H1 (cell line): Measurements from ENCODE around the gene PSPN. TPM values are rescaled to one million over a fixed set of nuclear protein-coding genes. Genes with fewer than 3 reads are reported as not detected.

Source experiments
- CHD7 ChIP-seq: fragments of 300-600 bp; sonication (generic); IDR thresholded peaks from 2 replicates; pipeline ENCODE4 v1.7.1; 2012; ENCODE audit warnings: low read length, moderate library complexity, mild to moderate bottlenecking, inconsistent platforms; ENCODE audit not compliant: insufficient replicate concordance
- CTCF ChIP-seq, 3 experiments: IDR thresholded peaks; 1 replicate in 2 of 3; 2 replicates in 1 of 3; pipeline versions ENCODE4 v1.5.1 to v1.6.1; 2011; ENCODE audit warnings: low read length in 3 of 3, mild to moderate bottlenecking in 3 of 3, inconsistent platforms in 2 of 3, low read depth in 1 of 3, moderate library complexity in 1 of 3; ENCODE audit not compliant: insufficient read depth in 1 of 3; ENCODE audit errors: control extremely low read depth in 1 of 3
- EZH2 ChIP-seq: fragments of 200-600 bp; sonication (generic); IDR thresholded peaks from 2 replicates; pipeline ENCODE4 v1.7.1; 2012; ENCODE audit warnings: low read depth, mild to moderate bottlenecking, moderate library complexity, low read length, inconsistent platforms; ENCODE audit not compliant: severe bottlenecking
- MAFK ChIP-seq: IDR thresholded peaks from 2 replicates; pipeline ENCODE4 v1.6.1; 2012; ENCODE audit warnings: low read depth, mild to moderate bottlenecking, improper control_type of control experiment, low read length
- POLR2AphosphoS5 ChIP-seq: IDR thresholded peaks from 2 replicates; pipeline ENCODE4 v1.6.1; 2011; ENCODE audit warnings: low read depth, low read length
- RAD21 ChIP-seq, 2 experiments: IDR thresholded peaks in 1 of 2; conservative IDR thresholded peaks in 1 of 2; 2 replicates each; pipeline ENCODE4 v1.6.1; 2011; ENCODE audit warnings: low read depth in 2 of 2, low read length in 2 of 2, improper control_type of control experiment in 1 of 2, inconsistent platforms in 1 of 2, mild to moderate bottlenecking in 1 of 2, moderate library complexity in 1 of 2
- RNF2 ChIP-seq: fragments of 200-900, 300-1000 bp; sonication (generic); IDR thresholded peaks from 2 replicates; pipeline ENCODE4 v1.7.1; 2016; ENCODE audit warnings: borderline replicate concordance, low read depth, mild to moderate bottlenecking, antibody characterized with exemption, low read length; ENCODE audit not compliant: poor library complexity, severe bottlenecking; ENCODE audit errors: missing control alignments
- SUZ12 ChIP-seq: fragments of 200-600 bp; sonication (generic); IDR thresholded peaks from 2 replicates; pipeline ENCODE4 v1.6.1; 2012; ENCODE audit warnings: mild to moderate bottlenecking, inconsistent platforms, low read length, moderate library complexity, mixed read lengths
- polyA plus RNA-seq, 7 experiments: library from polyadenylated mRNA; depleted of rRNA in 3 of 7; stranded (reverse) in 5 of 7; unstranded in 2 of 7; fragments of >200 nt in 5 of 7; fragments of 200-250 nt in 2 of 7; gene quantifications; 1 replicate in 5 of 7; 2 replicates in 1 of 7; 4 replicates in 1 of 7; pipeline versions ENCODE4 v1.2.1 to v1.2.3, GENCODE V29; 2011 to 2013; ENCODE audit warnings: missing spikeins in 2 of 7, mixed read lengths in 2 of 7
- total RNA-seq: library from RNA; stranded (reverse); fragmentation: NEBNext Ultra II Directional; extraction: Animal tissue kit (Norgen Biotek cat#: 25700); gene quantifications from 2 replicates; pipeline ENCODE4 v1.2.1, GENCODE V29; 2021

PSPN gene
- total and polyA plus RNA-seq, 2 of the 8 experiments (the other 6 are each of a cell fraction or from before 2014, with no cell fraction given), result 1.0 to 2.1 TPM

- TF ChIP-seq CHD7 (no peak), MAFK (no peak), RAD21 (IDR thresholded peaks at IDR 0.05 in 1 of 2, conservative IDR thresholded peaks at IDR 0.05 in 1 of 2; ENCODE audit: low read depth in 2 of 2, low read length in 2 of 2) (no peak), EZH2 (no peak), CTCF (IDR thresholded peaks at IDR 0.05; ENCODE audit: control extremely low read depth in 1 of 3, insufficient read depth in 1 of 3, low read depth in 1 of 3, low read length in 3 of 3) (no peak), RNF2 (no peak), POLR2AphosphoS5 (no peak), SUZ12 (no peak)
These were observed 42.3 kb downstream of the PSPN start, which contains the start of gene ACER1 (continued) for GRCh38 chr19:6333439-6333838.
